Panc1 (cell line): ENCODE results near the gene TMEM117. TPM values are rescaled to one million over a fixed set of nuclear protein-coding genes. Genes with fewer than 3 reads are reported as not detected.
A peak's percentile ranks its signal among the peaks of the same experiment; 100 is the strongest.

Source experiments
- ATAC-seq: fragments of 200-7000 bp; cut with Tn5 transposase; 2 replicates; pipeline ENCODE4 v1.9.1; 2020; ENCODE audit warnings: mild to moderate bottlenecking, moderate library complexity
- BruUV-seq: library from RNA; stranded (reverse); fragments of 400-500 nt; replicated peaks from 2 replicates; lab custom pipeline; 2021; lab: Mats Ljungman, UMichigan
- CTCF ChIA-PET: fragments of 300-600 bp; sonication (Branson Sonifier 250); formaldehyde crosslinking; loops from one replicate; lab custom pipeline; 2022; ENCODE audit warnings: antibody characterized with exemption; lab: Charles Lee
- POLR2A ChIA-PET: fragments of 300-600 bp; sonication (Branson Sonifier 250); formaldehyde crosslinking; loops from one replicate; lab custom pipeline; 2022; ENCODE audit warnings: antibody characterized with exemption; lab: Charles Lee
- DNase-seq: peaks from one replicate; pipeline ENCODE4 v3.0.0-alpha.2; 2010; ENCODE audit warnings: low read depth, low spot score
- H3K27ac ChIP-seq: 2 replicates; pipeline ENCODE4 v1.5.1; 2011; ENCODE audit warnings: mild to moderate bottlenecking, low read length, inconsistent platforms
- H3K27me3 ChIP-seq: fragments of 200-500 bp; sonication (Bioruptor generic); 2 replicates; pipeline ENCODE4 v1.6.0; 2014; ENCODE audit warnings: low read length, inconsistent platforms; ENCODE audit not compliant: control insufficient read depth, insufficient read depth
- H3K36me3 ChIP-seq: fragments of 200-500 bp; sonication (Bioruptor generic); 2 replicates; pipeline ENCODE4 v1.5.1; 2014; ENCODE audit warnings: inconsistent platforms, mild to moderate bottlenecking, low read length, moderate library complexity; ENCODE audit not compliant: control insufficient read depth, insufficient read depth
- H3K4me1 ChIP-seq: 2 replicates; pipeline ENCODE4 v1.5.1; 2011; ENCODE audit warnings: inconsistent platforms, mild to moderate bottlenecking, low read length, moderate library complexity; ENCODE audit not compliant: control insufficient read depth, insufficient read depth
- H3K4me3 ChIP-seq, 2 experiments: 2 replicates each; pipeline ENCODE4 v1.5.1; 2011 to 2012; ENCODE audit warnings: low read depth in 2 of 2, low read length in 2 of 2, mild to moderate bottlenecking in 2 of 2, inconsistent platforms in 1 of 2, moderate library complexity in 1 of 2
- H3K9me3 ChIP-seq: fragments of 200-500 bp; sonication (Bioruptor generic); 2 replicates; pipeline ENCODE4 v1.5.1; 2014; ENCODE audit warnings: low read depth, mild to moderate bottlenecking, inconsistent platforms, low read length, moderate library complexity; ENCODE audit not compliant: control insufficient read depth, insufficient read depth
- CTCF ChIP-seq: fragments of 450-650 bp; IDR thresholded peaks from 2 replicates; pipeline ENCODE4 v1.5.1; 2017; ENCODE audit warnings: mild to moderate bottlenecking
- POLR2AphosphoS5 ChIP-seq: IDR thresholded peaks from 2 replicates; pipeline ENCODE4 v1.6.1; 2012; ENCODE audit warnings: mild to moderate bottlenecking, low read depth, low read length, moderate library complexity
- REST ChIP-seq, 2 experiments: IDR thresholded peaks; 2 replicates each; pipeline ENCODE4 v1.6.1; 2011 to 2012; ENCODE audit warnings: low read depth in 2 of 2, control low read depth in 1 of 2, low read length in 1 of 2, mild to moderate bottlenecking in 1 of 2, moderate library complexity in 1 of 2; ENCODE audit not compliant: insufficient read depth in 1 of 2
- SIN3A ChIP-seq: IDR thresholded peaks from 2 replicates; pipeline ENCODE4 v1.6.1; 2012; ENCODE audit warnings: low read depth, mild to moderate bottlenecking, low read length, moderate library complexity, borderline replicate concordance; ENCODE audit not compliant: insufficient read depth
- TCF7L2 ChIP-seq: IDR thresholded peaks from 2 replicates; pipeline ENCODE4 v1.6.1; 2011; ENCODE audit warnings: mild to moderate bottlenecking, low read depth, low read length, inconsistent platforms
- in situ Hi-C: cut with HindIII; loops from 2 replicates; pipeline ENCODE4 v1.10.0; 2016; ENCODE audit warnings: low sequenced_read_pairs, low pct_unique_long_range_greater_than_20kb
- intact Hi-C: fragments of 100-400 bp; cut with micrococcal nuclease; formaldehyde crosslinking; loops from one replicate; pipeline ENCODE4 v1.10.0; 2022; ENCODE audit not compliant: unreplicated experiment
- total RNA-seq: library from RNA; stranded (reverse); gene quantifications from one replicate; pipeline ENCODE4 v1.2.1, GENCODE V29; 2021; ENCODE audit not compliant: unreplicated experiment

Gene TMEM117
- total RNA-seq, 1 experiment from 2014 or later = 5.5 TPM

GRCh38 chr12:43807386-43807785 is 28.5 kb upstream of the TMEM117 start:
- no peaks in the 10 kb centered on the region; the same call in 1 of the 2 replicates for H3K27me3 ChIP-seq
- in situ Hi-C loops = no loop called here

GRCh38 chr12:43812057-43812456 is 23.8 kb upstream of the TMEM117 start:
- CTCF ChIA-PET = no interaction called here
- TF ChIP-seq TCF7L2 (no peak), REST (IDR thresholded peaks at IDR 0.05; ENCODE audit: insufficient read depth in 1 of 2, low read depth in 2 of 2, low read length in 1 of 2) (no peak), SIN3A (no peak), CTCF (no peak), POLR2AphosphoS5 (no peak)
- DNase-seq = no peak

More at GRCh38 chr12:43807386-43807785, 28.5 kb upstream of the TMEM117 start:
- CTCF ChIA-PET = no interaction called here
- POLR2A ChIA-PET = no interaction called here
- Histone ChIP-seq H3K9me3 (no peaks in the 10 kb centered on the region), H3K4me3 (no peak overlapping the region), H3K36me3 (peaks cover 27% of the 10 kb centered on the region), H3K4me1 (peaks cover 18% of the 10 kb centered on the region), H3K27ac (peak overlapping the region; percentile 98; the same call in 1 of the 2 replicates)
- no peak for DNase-seq
- no TSS peak for BruUV-seq
- intact Hi-C loops = no loop called here
- TF ChIP-seq CTCF (no peak), SIN3A (no peak), TCF7L2 (no peak), REST (IDR thresholded peaks at IDR 0.05; ENCODE audit: insufficient read depth in 1 of 2, low read depth in 2 of 2, low read length in 1 of 2) (no peak), POLR2AphosphoS5 (no peak)
- no peak for ATAC-seq

More at GRCh38 chr12:43812057-43812456, 23.8 kb upstream of the TMEM117 start:
- H3K4me1 ChIP-seq = peaks cover under 1% of the 10 kb centered on the region; the same call in 1 of the 2 replicates
- no peaks in the 10 kb centered on the region for H3K36me3 ChIP-seq
- H3K27ac ChIP-seq = no peak overlapping the region
- in situ Hi-C loops (no loop called here), intact Hi-C loops (no loop called here)
- no peaks in the 10 kb centered on the region; the same call in 1 of the 2 replicates for H3K27me3 ChIP-seq
- no TSS peak for BruUV-seq
- H3K4me3 ChIP-seq = no peak overlapping the region
- POLR2A ChIA-PET = interaction anchor here (0.6 kb wide), 1 partner anchor 20 kb away, joined by 4 read pairs; no protein-coding TSS in a partner anchor
- no peak for ATAC-seq
- no peaks in the 10 kb centered on the region for H3K9me3 ChIP-seq
